ENCODE data around the gene FRMD6.
"Not testable (repeated sequence)": the region's sequence is repeated elsewhere in the genome, so short reads cannot be mapped to it uniquely, and the experiment has no call there.

Gene FRMD6

GRCh38 chr14:51627313-51627712 is 24.4 kb upstream of the FRMD6 start:
- H2AFZ ChIP-seq (ENCODE audit: low read length, unreplicated experiment), result peak overlapping the region; percentile 98
- H3K27ac ChIP-seq (ENCODE audit: low read depth, low read length), result peak overlapping the region; percentile 51
- no peaks in the 10 kb centered on the region for H3K36me3 ChIP-seq (ENCODE audit: insufficient read depth, low read length)
- no peaks in the 10 kb centered on the region for H3K79me2 ChIP-seq (ENCODE audit: control insufficient read depth, insufficient read depth, low read length, unreplicated experiment)
- H3K4me1 ChIP-seq (ENCODE audit: control insufficient read depth, insufficient read depth, low read length, unreplicated experiment), result peaks cover 33% of the 10 kb centered on the region
- H3K4me3 ChIP-seq (ENCODE audit: low read depth, low read length), result peak overlapping the region; percentile 69
- no peaks in the 10 kb centered on the region for H3K27me3 ChIP-seq (ENCODE audit: insufficient read depth, low read length)

- Histone ChIP-seq H3K4me1 (ENCODE audit: control insufficient read depth, insufficient read depth, low read length, unreplicated experiment) (peaks cover 33% of the 10 kb centered on the region), H3K27ac (ENCODE audit: low read depth, low read length) (no peak overlapping the region), H3K36me3 (ENCODE audit: insufficient read depth, low read length) (no peaks in the 10 kb centered on the region), H3K4me3 (ENCODE audit: low read depth, low read length) (no peak overlapping the region), H2AFZ (ENCODE audit: low read length, unreplicated experiment) (no peak overlapping the region), H3K27me3 (ENCODE audit: insufficient read depth, low read length) (no peaks in the 10 kb centered on the region), H3K79me2 (ENCODE audit: control insufficient read depth, insufficient read depth, low read length, unreplicated experiment) (no peaks in the 10 kb centered on the region)
These were observed 23.5 kb upstream of the FRMD6 start for GRCh38 chr14:51628238-51628637.

DNA sequence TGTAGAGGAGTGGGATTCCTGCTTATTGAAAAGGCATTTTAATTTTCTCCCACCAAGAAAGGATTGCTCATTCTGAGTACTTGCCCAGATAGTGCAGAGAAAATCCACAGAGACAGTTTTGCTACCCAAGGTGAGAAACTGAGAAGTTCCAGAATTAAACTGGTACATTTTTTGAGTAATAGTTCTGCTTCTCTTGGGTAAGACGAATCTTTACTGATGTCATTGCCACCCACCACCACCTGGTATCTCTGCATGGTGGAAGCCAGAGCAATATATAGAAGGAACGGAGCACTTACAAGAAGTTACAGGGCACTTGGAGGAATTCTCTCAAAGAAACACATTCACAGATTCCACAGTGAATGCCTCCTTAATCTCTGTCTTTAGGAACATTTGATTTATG is 20.7 kb upstream of the FRMD6 start:
- Histone ChIP-seq H3K27ac (ENCODE audit: low read depth, low read length) (no peak overlapping the region), H3K36me3 (ENCODE audit: insufficient read depth, low read length) (no peaks in the 10 kb centered on the region), H3K4me3 (ENCODE audit: low read depth, low read length) (no peak overlapping the region), H3K4me1 (ENCODE audit: control insufficient read depth, insufficient read depth, low read length, unreplicated experiment) (peaks cover 20% of the 10 kb centered on the region), H2AFZ (ENCODE audit: low read length, unreplicated experiment) (no peak overlapping the region), H3K27me3 (ENCODE audit: insufficient read depth, low read length) (no peaks in the 10 kb centered on the region), H3K79me2 (ENCODE audit: control insufficient read depth, insufficient read depth, low read length, unreplicated experiment) (no peaks in the 10 kb centered on the region)

GRCh38 chr14:51633298-51633697 is 18.4 kb upstream of the FRMD6 start:
- H3K4me1 ChIP-seq (ENCODE audit: control insufficient read depth, insufficient read depth, low read length, unreplicated experiment); H3K36me3 ChIP-seq (ENCODE audit: insufficient read depth, low read length); H3K4me3 ChIP-seq (ENCODE audit: low read depth, low read length); H3K27me3 ChIP-seq (ENCODE audit: insufficient read depth, low read length); H3K27ac ChIP-seq (ENCODE audit: low read depth, low read length); H2AFZ ChIP-seq (ENCODE audit: low read length, unreplicated experiment); H3K79me2 ChIP-seq (ENCODE audit: control insufficient read depth, insufficient read depth, low read length, unreplicated experiment): not testable (repeated sequence)

DNA sequence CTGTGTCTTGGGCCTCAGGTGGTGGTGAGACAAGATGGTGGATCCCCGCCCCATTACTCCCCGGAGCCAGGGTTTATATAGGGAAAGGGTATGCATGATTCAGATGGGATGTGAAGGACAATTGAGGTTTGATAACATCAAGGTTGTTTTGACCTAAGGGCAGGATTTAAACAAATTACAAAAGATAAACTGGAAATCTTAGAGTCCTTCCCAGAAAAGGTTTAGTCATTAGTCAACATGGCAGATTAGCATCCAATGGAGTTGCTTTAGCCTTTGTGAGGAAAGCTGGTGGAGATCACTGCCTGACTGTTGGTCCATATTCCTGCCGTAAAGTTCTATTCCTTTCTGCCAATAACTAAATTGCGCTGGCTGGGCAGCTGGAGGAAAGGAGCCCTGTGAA is 15.6 kb upstream of the FRMD6 start:
- H3K79me2 ChIP-seq (ENCODE audit: control insufficient read depth, insufficient read depth, low read length, unreplicated experiment), result no peaks in the 10 kb centered on the region
- H3K4me3 ChIP-seq (ENCODE audit: low read depth, low read length), result no peak overlapping the region
- H3K27ac ChIP-seq (ENCODE audit: low read depth, low read length), result no peak overlapping the region
- H3K36me3 ChIP-seq (ENCODE audit: insufficient read depth, low read length), result peaks cover 14% of the 10 kb centered on the region; the same call in 1 of the 2 replicates
- no peaks in the 10 kb centered on the region for H3K27me3 ChIP-seq (ENCODE audit: insufficient read depth, low read length)
- no peak overlapping the region for H2AFZ ChIP-seq (ENCODE audit: low read length, unreplicated experiment)
- H3K4me1 ChIP-seq (ENCODE audit: control insufficient read depth, insufficient read depth, low read length, unreplicated experiment), result peaks cover 13% of the 10 kb centered on the region

- Histone ChIP-seq H3K36me3 (ENCODE audit: insufficient read depth, low read length) (peaks cover 19% of the 10 kb centered on the region), H3K4me1 (ENCODE audit: control insufficient read depth, insufficient read depth, low read length, unreplicated experiment) (peaks cover 18% of the 10 kb centered on the region), H3K79me2 (ENCODE audit: control insufficient read depth, insufficient read depth, low read length, unreplicated experiment) (peaks cover 16% of the 10 kb centered on the region), H3K27ac (ENCODE audit: low read depth, low read length) (peak overlapping the region; percentile 58), H3K4me3 (ENCODE audit: low read depth, low read length) (no peak overlapping the region), H3K27me3 (ENCODE audit: insufficient read depth, low read length) (no peaks in the 10 kb centered on the region), H2AFZ (ENCODE audit: low read length, unreplicated experiment) (no peak overlapping the region)
These were observed 13.4 kb upstream of the FRMD6 start for GRCh38 chr14:51638071-51638944.

GRCh38 chr14:51639668-51640316 is 11.9 kb upstream of the FRMD6 start:
- Histone ChIP-seq H3K4me1 (ENCODE audit: control insufficient read depth, insufficient read depth, low read length, unreplicated experiment) (peaks cover 22% of the 10 kb centered on the region), H3K4me3 (ENCODE audit: low read depth, low read length) (no peak overlapping the region), H3K79me2 (ENCODE audit: control insufficient read depth, insufficient read depth, low read length, unreplicated experiment) (peaks cover 22% of the 10 kb centered on the region), H3K36me3 (ENCODE audit: insufficient read depth, low read length) (peaks cover 20% of the 10 kb centered on the region), H3K27me3 (ENCODE audit: insufficient read depth, low read length) (no peaks in the 10 kb centered on the region), H2AFZ (ENCODE audit: low read length, unreplicated experiment) (no peak overlapping the region), H3K27ac (ENCODE audit: low read depth, low read length) (no peak overlapping the region)

GRCh38 chr14:51643140-51643539 is 8.6 kb upstream of the FRMD6 start:
- no peaks in the 10 kb centered on the region for H3K27me3 ChIP-seq (ENCODE audit: insufficient read depth, low read length)
- H3K4me3 ChIP-seq (ENCODE audit: low read depth, low read length), result no peak overlapping the region
- peaks cover 30% of the 10 kb centered on the region for H3K4me1 ChIP-seq (ENCODE audit: control insufficient read depth, insufficient read depth, low read length, unreplicated experiment)
- peaks cover 47% of the 10 kb centered on the region for H3K79me2 ChIP-seq (ENCODE audit: control insufficient read depth, insufficient read depth, low read length, unreplicated experiment)
- H3K27ac ChIP-seq (ENCODE audit: low read depth, low read length), result peak overlapping the region; percentile 78
- H2AFZ ChIP-seq (ENCODE audit: low read length, unreplicated experiment), result no peak overlapping the region
- peaks cover 24% of the 10 kb centered on the region for H3K36me3 ChIP-seq (ENCODE audit: insufficient read depth, low read length)

DNA sequence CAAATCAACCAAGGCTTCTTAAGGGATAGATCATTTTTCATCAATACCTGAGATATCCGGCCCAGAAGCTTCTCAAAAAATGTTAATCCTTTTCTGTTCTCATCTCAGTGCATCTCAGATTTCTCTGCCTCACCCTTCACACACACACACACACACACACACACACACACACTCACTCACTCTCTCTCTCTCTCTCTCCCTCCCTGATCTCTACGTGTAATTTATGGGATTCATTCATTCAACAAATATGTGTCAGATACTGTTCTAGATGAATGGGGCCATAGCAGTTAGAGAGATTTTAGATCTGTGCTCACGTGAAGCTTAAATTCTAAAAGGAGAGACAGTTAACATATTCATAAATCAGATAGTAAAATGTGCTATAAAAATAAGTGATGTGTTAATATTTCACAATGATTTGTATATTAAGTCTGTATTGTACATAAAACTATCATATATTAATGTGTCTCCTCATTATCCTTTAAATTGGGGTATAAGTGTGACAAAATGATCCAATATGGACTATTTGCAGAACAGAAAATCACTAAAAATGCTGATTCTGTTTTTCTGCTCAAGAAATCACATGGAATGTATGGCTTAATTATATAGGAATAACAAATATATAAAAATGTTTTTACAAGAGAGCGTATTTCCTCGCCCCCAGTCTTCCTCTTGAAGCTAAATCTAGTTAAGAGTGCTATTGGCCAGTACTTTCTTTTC is 7.3 kb upstream of the FRMD6 start:
- peaks cover 34% of the 10 kb centered on the region for H3K4me1 ChIP-seq (ENCODE audit: control insufficient read depth, insufficient read depth, low read length, unreplicated experiment)
- H3K79me2 ChIP-seq (ENCODE audit: control insufficient read depth, insufficient read depth, low read length, unreplicated experiment), result peaks cover 59% of the 10 kb centered on the region
- H3K4me3 ChIP-seq (ENCODE audit: low read depth, low read length), result no peak overlapping the region
- H3K27me3 ChIP-seq (ENCODE audit: insufficient read depth, low read length), result no peaks in the 10 kb centered on the region
- peaks cover 24% of the 10 kb centered on the region for H3K36me3 ChIP-seq (ENCODE audit: insufficient read depth, low read length)
- H2AFZ ChIP-seq (ENCODE audit: low read length, unreplicated experiment), result no peak overlapping the region
- 0 out of 2 replicates have a peak overlapping the region, but pooled peaks have one; percentile 4 for H3K27ac ChIP-seq (ENCODE audit: low read depth, low read length)

GRCh38 chr14:51648296-51648695 is 3.4 kb upstream of the FRMD6 start:
- Histone ChIP-seq H3K4me1 (ENCODE audit: control insufficient read depth, insufficient read depth, low read length, unreplicated experiment) (peaks cover 31% of the 10 kb centered on the region), H3K36me3 (ENCODE audit: insufficient read depth, low read length) (peaks cover 11% of the 10 kb centered on the region), H3K27ac (ENCODE audit: low read depth, low read length) (peak overlapping the region; percentile 14; the same call in 1 of the 2 replicates), H2AFZ (ENCODE audit: low read length, unreplicated experiment) (no peak overlapping the region), H3K4me3 (ENCODE audit: low read depth, low read length) (peak overlapping the region; percentile 98), H3K79me2 (ENCODE audit: control insufficient read depth, insufficient read depth, low read length, unreplicated experiment) (peaks cover 80% of the 10 kb centered on the region), H3K27me3 (ENCODE audit: insufficient read depth, low read length) (no peaks in the 10 kb centered on the region)
